ENCODE results near the gene ARHGAP6. TPM values are rescaled to one million over a fixed set of nuclear protein-coding genes. Genes with fewer than 3 reads are reported as not detected.

ARHGAP6 gene
- total RNA-seq, 1 experiment from 2014 or later: 0.50 TPM

- CTCF ChIA-PET: no interaction called here
- peak overlapping the region; percentile 56 for H3K4me3 Mint-ChIP-seq (ENCODE audit: unreplicated experiment)
- intact Hi-C loops (cut with micrococcal nuclease; ENCODE audit: unreplicated experiment): loop anchor here (10.0 kb wide), 1 partner anchor 105 kb away; no protein-coding TSS in a partner anchor
Measured at GRCh38 chrX:11269996-11270395, 395.7 kb downstream of the ARHGAP6 start.

GRCh38 chrX:11269006-11269405 lies 396.7 kb downstream of the ARHGAP6 start:
- Histone ChIP-seq H3K9me3 (no peaks in the 10 kb centered on the region), H3K4me3 (ENCODE audit: low read depth, low read length) (no peak overlapping the region), H3K36me3 (ENCODE audit: control insufficient read depth, insufficient read depth, low read length) (no peaks in the 10 kb centered on the region), H3K4me1 (peaks cover 44% of the 10 kb centered on the region), H3K27me3 (replicated peaks; ENCODE audit: control insufficient read depth, insufficient read depth, low read length) (no peaks in the 10 kb centered on the region)
- intact Hi-C loops (cut with micrococcal nuclease; ENCODE audit: unreplicated experiment): loop anchor here (10.0 kb wide), 1 partner anchor 106 kb away; no protein-coding TSS in a partner anchor
- Mint-ChIP-seq H3K4me3 (ENCODE audit: unreplicated experiment) (no peak overlapping the region), H3K36me3 (ENCODE audit: insufficient read depth, unreplicated experiment) (peaks cover 5% of the 10 kb centered on the region), H3K27me3 (ENCODE audit: insufficient read depth, unreplicated experiment) (no peaks in the 10 kb centered on the region), H3K4me1 (ENCODE audit: low read depth, unreplicated experiment) (peaks cover 27% of the 10 kb centered on the region), H3K9me3 (ENCODE audit: unreplicated experiment) (no peaks in the 10 kb centered on the region), H3K27ac (ENCODE audit: unreplicated experiment) (no peak overlapping the region)
- DNase-seq: no peak
- BruUV-seq (replicated peaks): no TSS peak
- POLR2A ChIA-PET: no interaction called here
- CTCF ChIA-PET: no interaction called here
- TF ChIP-seq CTCF (IDR thresholded peaks at IDR 0.05; ENCODE audit: insufficient read depth in 1 of 2, low read depth in 1 of 2, low read length in 1 of 2, severe bottlenecking in 1 of 2, unreplicated experiment in 1 of 2): no peak

More at GRCh38 chrX:11269996-11270395, 395.7 kb downstream of the ARHGAP6 start:
- Mint-ChIP-seq H3K36me3 (ENCODE audit: insufficient read depth, unreplicated experiment) (peaks cover 5% of the 10 kb centered on the region), H3K9me3 (ENCODE audit: unreplicated experiment) (no peaks in the 10 kb centered on the region), H3K27me3 (ENCODE audit: insufficient read depth, unreplicated experiment) (no peaks in the 10 kb centered on the region), H3K27ac (ENCODE audit: unreplicated experiment) (peak overlapping the region; percentile 26), H3K4me1 (ENCODE audit: low read depth, unreplicated experiment) (peaks cover 27% of the 10 kb centered on the region)
- POLR2A ChIA-PET: no interaction called here
- no TSS peak for BruUV-seq (replicated peaks)
- Histone ChIP-seq H3K36me3 (ENCODE audit: control insufficient read depth, insufficient read depth, low read length) (no peaks in the 10 kb centered on the region), H3K27me3 (replicated peaks; ENCODE audit: control insufficient read depth, insufficient read depth, low read length) (no peaks in the 10 kb centered on the region), H3K9me3 (no peaks in the 10 kb centered on the region), H3K4me3 (ENCODE audit: low read depth, low read length) (no peak overlapping the region), H3K4me1 (peaks cover 44% of the 10 kb centered on the region)
- no peak for DNase-seq
- no peak for TF ChIP-seq CTCF (IDR thresholded peaks at IDR 0.05; ENCODE audit: insufficient read depth in 1 of 2, low read depth in 1 of 2, low read length in 1 of 2, severe bottlenecking in 1 of 2, unreplicated experiment in 1 of 2)

GRCh38 chrX:11267425-11267824 lies 398.3 kb downstream of the ARHGAP6 start:
- Histone ChIP-seq H3K27me3 (replicated peaks; ENCODE audit: control insufficient read depth, insufficient read depth, low read length) (no peaks in the 10 kb centered on the region), H3K36me3 (ENCODE audit: control insufficient read depth, insufficient read depth, low read length) (no peaks in the 10 kb centered on the region), H3K9me3 (no peaks in the 10 kb centered on the region), H3K4me3 (ENCODE audit: low read depth, low read length) (no peak overlapping the region), H3K4me1 (peaks cover 44% of the 10 kb centered on the region)
- no peaks in the 10 kb centered on the region for H3K9me3 Mint-ChIP-seq (ENCODE audit: unreplicated experiment)
- peaks cover 11% of the 10 kb centered on the region for H3K36me3 Mint-ChIP-seq (ENCODE audit: insufficient read depth, unreplicated experiment)
- H3K27ac Mint-ChIP-seq (ENCODE audit: unreplicated experiment): peak overlapping the region; percentile 76
- POLR2A ChIA-PET: no interaction called here
- intact Hi-C loops (cut with micrococcal nuclease; ENCODE audit: unreplicated experiment): loop anchor here (10.0 kb wide), 1 partner anchor 107 kb away; no protein-coding TSS in a partner anchor
- H3K4me3 Mint-ChIP-seq (ENCODE audit: unreplicated experiment): no peak overlapping the region
- no peak for DNase-seq
- CTCF ChIA-PET: no interaction called here
- no peaks in the 10 kb centered on the region for H3K27me3 Mint-ChIP-seq (ENCODE audit: insufficient read depth, unreplicated experiment)
- no peak for TF ChIP-seq CTCF (IDR thresholded peaks at IDR 0.05; ENCODE audit: insufficient read depth in 1 of 2, low read depth in 1 of 2, low read length in 1 of 2, severe bottlenecking in 1 of 2, unreplicated experiment in 1 of 2)
- H3K4me1 Mint-ChIP-seq (ENCODE audit: low read depth, unreplicated experiment): peaks cover 31% of the 10 kb centered on the region
- BruUV-seq (replicated peaks): no TSS peak
